IgD-negative memory B cell (primary cell): ENCODE data around the gene CD247. TPM values are rescaled to one million over a fixed set of nuclear protein-coding genes. Genes with fewer than 3 reads are reported as not detected.
"Not testable (repeated sequence)": the region's sequence is repeated elsewhere in the genome, so short reads cannot be mapped to it uniquely, and the experiment has no call there.

Experiments
- H3K27ac Mint-ChIP-seq, 3 donors: one replicate each; pipeline ENCODE4 v1.8.0; 2020 to 2022; ENCODE audit warnings: mild to moderate bottlenecking in 3 of 3, mixed read lengths in 3 of 3, moderate library complexity in 1 of 3
- H3K27me3 Mint-ChIP-seq: one replicate; pipeline ENCODE4 v1.8.0; 2021; ENCODE audit warnings: mixed read lengths
- H3K36me3 Mint-ChIP-seq: one replicate; pipeline ENCODE4 v1.8.0; 2020; ENCODE audit warnings: mild to moderate bottlenecking, mixed read lengths
- H3K4me1 Mint-ChIP-seq, 3 donors: one replicate each; pipeline ENCODE4 v1.8.0; 2020 to 2022; ENCODE audit warnings: mixed read lengths in 3 of 3, mild to moderate bottlenecking in 1 of 3
- H3K4me3 Mint-ChIP-seq, 4 donors: one replicate each; pipeline ENCODE4 v1.8.0; 2020 to 2022; ENCODE audit warnings: mild to moderate bottlenecking in 4 of 4, mixed read lengths in 4 of 4, moderate library complexity in 3 of 4
- H3K9me3 Mint-ChIP-seq, 3 donors: one replicate each; pipeline ENCODE4 v1.8.0; 2020 to 2021; ENCODE audit warnings: mixed read lengths in 3 of 3, mild to moderate bottlenecking in 1 of 3
- polyA plus RNA-seq: library from polyadenylated mRNA; unstranded; fragments of 300-500 nt; fragmentation: Illumina TruSeq; gene quantifications from one replicate; pipeline ENCODE4 v1.2.3, GENCODE V29; 2021

The CD247 gene
- 63.3 TPM for polyA plus RNA-seq

- H3K9me3 Mint-ChIP-seq, result peaks cover 0 to 9% (median 2%) of the 10 kb centered on the region in 3 donors
- H3K4me1 Mint-ChIP-seq, result no peaks in the 10 kb centered on the region
- peak within 1 kb of the TSS in 3 of 4 donors; percentile 29 to 88 (median 79) for H3K4me3 Mint-ChIP-seq
- peaks cover 4% of the 10 kb centered on the region for H3K36me3 Mint-ChIP-seq
- H3K27me3 Mint-ChIP-seq, result peaks cover 7% of the 10 kb centered on the region
- peak within 1 kb of the TSS in 2 of 3 donors; percentile 60 to 78 for H3K27ac Mint-ChIP-seq
These were observed at the start of gene CD247 for GRCh38 chr1:167518331-167518700. Gene CD247, minus strand, starts transcription at chr1:167518529. Its CDS starts 64 bp downstream, at chr1:167518465.

GRCh38 chr1:167567663-167568062, 49.3 kb upstream of the CD247 start:
- no peak overlapping the region for H3K27ac Mint-ChIP-seq
- no peak overlapping the region for H3K4me3 Mint-ChIP-seq
- peaks cover 6 to 7% (median 7%) of the 10 kb centered on the region in 3 donors for H3K4me1 Mint-ChIP-seq
- H3K9me3 Mint-ChIP-seq, result peaks cover 0 to 7% (median 0%) of the 10 kb centered on the region in 3 donors
- H3K27me3 Mint-ChIP-seq, result peaks cover 3% of the 10 kb centered on the region
- H3K36me3 Mint-ChIP-seq, result peaks cover 1% of the 10 kb centered on the region

DNA sequence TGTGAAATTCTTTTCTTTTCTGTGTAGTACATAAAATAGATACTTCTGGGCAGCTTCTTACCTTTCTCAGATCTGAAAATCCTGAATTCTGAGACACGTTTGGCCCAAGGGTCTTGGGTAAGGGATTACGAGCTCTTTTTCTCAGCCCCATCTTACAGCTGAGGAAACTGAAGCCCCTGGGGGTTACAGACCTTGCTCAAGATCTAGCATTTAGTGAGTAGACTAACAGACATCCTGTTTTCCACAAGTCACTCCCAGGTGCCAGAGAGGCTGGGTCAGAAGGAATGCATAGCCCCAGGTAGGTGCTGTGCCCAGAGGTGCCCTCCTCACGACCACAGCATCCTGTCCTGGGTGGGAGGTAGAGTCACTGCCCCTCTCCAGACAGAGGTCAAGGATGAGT, 48.4 kb upstream of the CD247 start:
- peaks cover 6 to 7% (median 7%) of the 10 kb centered on the region in 3 donors for H3K4me1 Mint-ChIP-seq
- H3K9me3 Mint-ChIP-seq, result peaks cover 0 to 7% (median 0%) of the 10 kb centered on the region in 3 donors

DNA sequence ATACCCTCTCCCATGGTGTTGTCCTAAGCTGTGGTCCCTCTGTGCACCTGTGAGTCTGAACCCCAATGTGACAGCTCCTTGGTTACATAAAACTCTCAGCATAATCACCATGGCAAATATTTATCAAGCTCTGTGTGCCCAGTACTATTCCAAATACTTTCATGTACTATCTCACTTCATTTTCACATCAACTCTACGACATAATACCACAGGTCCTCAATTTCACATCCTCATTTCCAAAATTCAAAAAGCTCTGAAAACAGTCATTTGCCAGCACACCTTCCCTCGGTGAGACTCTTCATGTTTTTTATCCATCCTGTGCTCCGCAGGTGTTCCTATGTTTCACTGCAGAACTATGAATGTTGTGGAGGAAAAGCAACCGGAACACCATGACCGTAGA, 47.6 kb upstream of the CD247 start:
- Mint-ChIP-seq H3K27me3 (peaks cover 3% of the 10 kb centered on the region), H3K4me1 (peaks cover 6 to 7% (median 7%) of the 10 kb centered on the region in 3 donors), H3K27ac (peak overlapping the region in 1 of 3 donors; percentile 71), H3K9me3 (peaks cover 0 to 5% (median 0%) of the 10 kb centered on the region in 3 donors), H3K36me3 (peaks cover 1% of the 10 kb centered on the region), H3K4me3 (no peak overlapping the region)

More for the DNA sequence above, 48.4 kb upstream of the CD247 start:
- no peak overlapping the region for H3K4me3 Mint-ChIP-seq
- H3K27ac Mint-ChIP-seq, result no peak overlapping the region
- H3K36me3 Mint-ChIP-seq, result peaks cover 1% of the 10 kb centered on the region
- peaks cover 3% of the 10 kb centered on the region for H3K27me3 Mint-ChIP-seq

DNA sequence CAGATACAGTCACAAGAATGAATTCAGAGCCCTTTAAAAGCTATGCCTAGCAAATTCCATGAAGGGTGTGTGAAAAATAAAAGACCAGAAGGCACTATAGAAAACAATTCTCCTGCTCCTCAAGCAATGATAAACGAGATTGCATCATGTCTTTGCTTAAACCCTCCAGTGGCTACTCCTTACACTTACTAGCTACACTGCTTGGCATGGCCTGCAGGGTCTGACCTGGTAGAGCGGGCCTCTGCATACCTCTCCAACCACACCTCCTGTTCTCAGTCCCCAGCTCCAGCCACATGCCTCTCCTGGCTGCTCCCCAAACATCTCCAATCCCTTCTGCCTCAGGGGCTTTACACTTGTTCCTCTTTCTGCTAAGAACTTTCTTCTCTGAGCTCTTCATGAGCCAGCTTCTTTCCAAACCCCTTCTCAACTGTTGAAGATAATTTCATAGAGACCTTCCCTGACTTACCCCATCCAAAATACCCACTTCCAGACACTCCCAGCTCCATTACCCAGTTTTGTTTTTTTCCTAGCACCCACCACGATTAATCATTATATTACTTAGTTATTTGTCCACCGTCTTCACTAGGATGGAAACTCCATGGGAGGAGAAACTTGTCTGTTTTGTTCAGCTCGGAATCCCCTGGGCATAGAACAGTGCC, 46.4 kb upstream of the CD247 start:
- Mint-ChIP-seq H3K4me1 (peaks cover 6 to 7% (median 7%) of the 10 kb centered on the region in 3 donors), H3K36me3 (peaks cover 3% of the 10 kb centered on the region), H3K9me3 (no peaks in the 10 kb centered on the region), H3K27ac (no peak overlapping the region), H3K4me3 (no peak overlapping the region), H3K27me3 (peaks cover 3% of the 10 kb centered on the region)

DNA sequence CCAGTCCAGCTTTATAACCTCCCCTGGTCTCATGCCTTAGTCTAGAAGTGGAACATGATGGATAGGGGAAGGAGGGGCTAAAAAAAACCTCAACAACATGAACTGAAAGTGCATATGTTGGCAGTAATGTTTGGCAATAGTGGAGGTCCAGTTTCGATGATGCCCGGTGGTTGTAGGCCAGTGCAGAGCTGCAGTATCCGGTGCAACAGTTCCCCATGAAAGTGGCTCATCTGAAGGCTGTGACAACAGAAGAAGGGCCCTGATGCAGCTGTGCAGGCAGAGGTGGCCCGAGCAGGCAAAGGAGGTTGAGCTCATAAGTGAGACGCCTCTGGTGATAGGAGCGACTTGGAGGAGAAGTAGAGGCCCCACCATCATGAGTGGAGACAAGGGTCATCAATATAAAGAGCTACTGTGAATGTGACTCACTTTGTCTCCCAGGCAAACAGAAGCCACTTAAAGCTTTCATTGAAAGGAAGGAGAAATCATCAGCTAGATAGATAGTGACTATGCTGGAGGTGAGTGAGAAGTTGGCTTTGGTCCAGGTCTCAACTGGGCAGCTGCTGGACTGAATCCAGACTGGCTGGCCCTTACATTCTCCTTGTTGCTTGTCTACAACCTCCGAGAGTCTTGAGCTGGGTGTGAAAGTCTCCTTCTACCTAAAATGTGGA, 45.4 kb upstream of the CD247 start:
- Mint-ChIP-seq H3K9me3 (no peaks in the 10 kb centered on the region), H3K4me3 (no peak overlapping the region), H3K36me3 (peaks cover 3% of the 10 kb centered on the region), H3K4me1 (peaks cover 6 to 8% (median 7%) of the 10 kb centered on the region in 3 donors), H3K27me3 (peaks cover 3% of the 10 kb centered on the region), H3K27ac (no peak overlapping the region)

DNA sequence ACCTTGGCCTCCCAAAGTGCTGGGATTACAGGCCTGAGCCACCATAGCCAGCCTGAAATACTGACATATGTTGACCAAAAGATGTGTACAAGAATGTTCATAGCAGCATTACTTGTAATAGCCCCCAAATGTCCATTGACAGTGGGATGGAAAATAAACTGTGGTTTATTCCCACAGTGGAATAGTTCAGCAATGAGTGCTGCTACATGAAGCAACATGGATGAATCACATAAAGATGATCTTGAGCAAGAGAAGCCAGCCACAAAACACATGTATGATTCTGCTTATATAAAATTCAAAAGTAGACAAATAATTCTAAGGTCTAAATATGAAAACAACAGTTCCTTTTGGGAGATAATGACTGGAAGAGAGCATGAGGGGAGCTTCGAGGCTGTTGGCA, 44.4 kb upstream of the CD247 start:
- H3K4me3 Mint-ChIP-seq, result no peak overlapping the region
- H3K27ac Mint-ChIP-seq, result no peak overlapping the region
- peaks cover 6 to 8% (median 7%) of the 10 kb centered on the region in 3 donors for H3K4me1 Mint-ChIP-seq

GRCh38 chr1:167561753-167562152, 43.4 kb upstream of the CD247 start:
- H3K36me3 Mint-ChIP-seq, result peaks cover 3% of the 10 kb centered on the region
- H3K4me1 Mint-ChIP-seq, result peaks cover 6 to 8% (median 7%) of the 10 kb centered on the region in 3 donors
- no peak overlapping the region for H3K4me3 Mint-ChIP-seq
- H3K9me3 Mint-ChIP-seq, result no peaks in the 10 kb centered on the region
- H3K27ac Mint-ChIP-seq, result no peak overlapping the region
- peaks cover 2% of the 10 kb centered on the region for H3K27me3 Mint-ChIP-seq

More for the DNA sequence above, 44.4 kb upstream of the CD247 start:
- H3K9me3 Mint-ChIP-seq, result no peaks in the 10 kb centered on the region
- peaks cover 3% of the 10 kb centered on the region for H3K36me3 Mint-ChIP-seq
- peaks cover 3% of the 10 kb centered on the region for H3K27me3 Mint-ChIP-seq

- H3K36me3 Mint-ChIP-seq, result peaks cover 2% of the 10 kb centered on the region
- H3K27ac Mint-ChIP-seq, result no peak overlapping the region
- peak overlapping the region in 3 of 4 donors; percentile 11 to 49 (median 14) for H3K4me3 Mint-ChIP-seq
- no peaks in the 10 kb centered on the region for H3K27me3 Mint-ChIP-seq
- H3K4me1 Mint-ChIP-seq, result peaks cover 9 to 17% (median 15%) of the 10 kb centered on the region in 3 donors
- H3K9me3 Mint-ChIP-seq, result no peaks in the 10 kb centered on the region
These were observed 37.8 kb upstream of the CD247 start for GRCh38 chr1:167555971-167556714.

DNA sequence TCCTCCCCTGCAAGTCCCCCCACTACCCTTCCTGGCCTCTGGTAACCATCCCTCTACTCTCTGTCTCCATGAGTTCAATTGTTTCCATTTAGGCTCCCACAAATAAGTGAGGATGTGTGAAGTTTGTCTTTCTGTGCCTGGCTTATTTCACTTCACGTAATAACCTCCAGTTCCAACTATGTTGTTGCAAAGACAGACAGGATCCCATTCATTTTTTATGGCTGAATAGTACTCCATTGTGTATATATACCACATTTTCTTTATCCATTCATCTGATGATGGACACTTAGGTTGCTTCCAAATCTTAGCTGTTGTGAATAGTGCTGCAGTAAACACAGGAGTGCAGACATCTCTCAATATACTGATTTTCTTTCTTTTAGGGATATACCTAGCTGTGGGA, 36.7 kb upstream of the CD247 start:
- peaks cover 9 to 20% (median 15%) of the 10 kb centered on the region in 3 donors for H3K4me1 Mint-ChIP-seq
- peak overlapping the region in 1 of 3 donors; percentile 56 for H3K27ac Mint-ChIP-seq
- H3K36me3 Mint-ChIP-seq, H3K27me3 Mint-ChIP-seq, H3K9me3 Mint-ChIP-seq: not testable (repeated sequence)
- H3K4me3 Mint-ChIP-seq, result peak overlapping the region in 3 of 4 donors; percentile 49 to 82 (median 71)

DNA sequence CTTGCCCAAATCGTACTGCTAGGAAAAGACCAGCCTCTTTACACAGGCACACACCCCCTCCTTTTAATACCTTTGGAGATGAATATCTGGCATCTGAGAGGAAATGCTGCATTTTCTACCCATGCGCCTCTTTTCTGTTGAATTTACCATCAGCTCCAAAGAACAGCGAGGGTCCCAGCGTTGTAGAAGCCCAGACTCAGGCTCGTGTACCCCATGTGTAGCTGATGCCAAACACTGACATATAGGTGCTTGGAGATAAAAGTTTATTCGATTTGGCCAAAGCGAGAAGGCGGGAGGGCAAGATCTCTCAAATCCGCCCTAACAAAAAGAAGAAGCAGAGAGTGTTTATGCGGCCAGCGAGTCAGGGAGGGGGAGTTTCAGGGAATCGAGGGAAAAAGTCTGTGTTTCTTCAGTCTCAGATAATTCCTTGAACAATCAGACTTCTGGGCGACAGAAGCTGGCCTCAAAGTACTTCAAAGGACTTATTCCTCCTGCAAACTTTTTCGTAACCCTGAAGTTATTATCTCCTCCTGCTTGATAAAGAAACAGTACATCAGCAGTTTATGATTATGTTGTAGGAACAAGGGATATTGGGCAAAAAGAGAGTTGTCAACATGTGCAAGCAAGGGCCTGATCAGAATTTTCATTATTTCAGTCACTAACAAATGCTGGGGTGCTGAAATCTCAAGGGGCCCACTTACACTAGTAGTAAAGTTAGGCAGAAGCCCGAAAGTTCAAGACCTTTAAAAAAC, 35.9 kb upstream of the CD247 start:
- Mint-ChIP-seq H3K27ac (peak overlapping the region in 2 of 3 donors; percentile 84 to 87), H3K4me1 (peaks cover 7 to 20% (median 15%) of the 10 kb centered on the region in 3 donors), H3K4me3 (peak overlapping the region; percentile 86 to 94 (median 90)), H3K27me3 (no peaks in the 10 kb centered on the region), H3K36me3 (no peaks in the 10 kb centered on the region), H3K9me3 (no peaks in the 10 kb centered on the region)

DNA sequence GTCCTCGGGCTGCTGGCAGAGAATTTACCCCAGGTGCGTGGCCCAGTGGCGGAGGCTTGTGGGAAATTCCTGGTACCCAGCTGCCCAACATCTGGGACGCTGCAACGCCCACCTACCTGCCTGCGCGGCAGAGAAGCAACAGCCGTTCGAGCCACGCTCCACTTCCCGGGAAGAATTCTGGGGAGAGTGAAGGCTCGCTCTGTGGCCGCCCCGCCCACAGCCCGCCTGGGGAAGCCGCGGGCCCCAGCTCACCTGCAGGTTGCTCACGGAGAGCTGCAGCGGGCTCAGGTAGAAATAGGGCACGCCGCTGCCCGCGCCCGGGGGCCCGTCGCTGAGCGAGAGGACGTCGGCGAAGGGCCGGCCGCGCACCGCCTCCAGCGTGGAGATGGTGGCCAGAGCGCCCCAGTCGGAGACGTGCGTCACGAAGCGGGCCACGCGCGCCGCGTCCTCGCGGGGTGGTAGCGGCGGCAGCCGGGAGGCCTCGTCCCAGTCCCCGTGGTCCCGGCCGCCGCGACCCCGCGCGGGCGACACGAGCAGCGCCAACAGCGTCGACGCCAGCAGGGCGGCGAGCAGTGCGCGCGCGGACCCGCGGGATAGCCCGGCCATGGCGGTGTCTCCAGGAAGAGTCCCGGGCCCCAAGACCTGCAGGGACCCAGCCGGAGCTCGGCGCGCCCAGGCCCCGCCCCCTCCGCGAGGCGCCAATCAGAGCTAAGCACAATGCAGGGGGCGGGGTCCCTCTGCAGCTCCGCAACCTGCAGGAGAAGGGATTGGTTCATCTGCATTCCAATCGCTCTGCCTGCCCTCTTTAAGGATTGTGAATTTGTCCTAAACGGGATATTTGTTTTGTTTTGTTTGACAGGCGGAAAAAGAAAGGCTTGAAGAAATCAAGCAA, 35.1 kb upstream of the CD247 start, which contains the start of gene CREG1:
CREG1 (minus strand) TSS at position 627 of the 892 bp plus-strand sequence.
- peaks cover 7 to 22% (median 15%) of the 10 kb centered on the region in 3 donors for H3K4me1 Mint-ChIP-seq
- peak within 1 kb of the TSS; percentile 86 to 94 (median 90) for H3K4me3 Mint-ChIP-seq
- H3K27me3 Mint-ChIP-seq, result no peaks in the 10 kb centered on the region
- H3K36me3 Mint-ChIP-seq, result no peaks in the 10 kb centered on the region
- H3K9me3 Mint-ChIP-seq, result no peaks in the 10 kb centered on the region
- H3K27ac Mint-ChIP-seq, result peak within 1 kb of the TSS in 2 of 3 donors; percentile 84 to 87

DNA sequence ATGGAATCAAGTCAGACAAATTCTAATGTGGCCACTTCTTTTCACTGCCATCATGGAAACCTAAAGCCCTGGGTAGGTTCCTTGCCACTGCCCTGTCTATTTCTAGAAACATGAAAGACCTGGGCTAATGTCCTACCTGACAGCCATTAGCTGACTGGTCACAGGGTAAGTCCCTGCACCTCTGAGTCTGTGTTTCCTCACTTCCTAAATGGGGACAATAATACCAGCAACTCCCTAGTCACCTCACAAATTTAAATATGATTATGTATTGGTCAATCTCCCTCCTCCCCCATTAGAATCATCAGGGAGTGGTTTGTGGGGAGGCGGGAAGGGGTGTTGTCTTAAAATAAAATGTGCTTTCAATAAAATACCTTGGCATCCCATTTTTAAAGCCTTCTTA, 33.0 kb upstream of the CD247 start:
- Mint-ChIP-seq H3K27me3 (no peaks in the 10 kb centered on the region), H3K4me1 (peaks cover 9 to 22% (median 15%) of the 10 kb centered on the region in 3 donors), H3K4me3 (peak overlapping the region in 1 of 4 donors; percentile 75), H3K27ac (peak overlapping the region in 1 of 3 donors; percentile 25), H3K9me3 (no peaks in the 10 kb centered on the region), H3K36me3 (no peaks in the 10 kb centered on the region)
